ENCODE measurements around the gene PGA4. TPM values are rescaled to one million over a fixed set of nuclear protein-coding genes. Genes with fewer than 3 reads are reported as not detected.

The PGA4 gene
- total and polyA plus RNA-seq, 2 experiments from 2014 or later, result 0.81 TPM; not detected in 1

- Histone ChIP-seq H3K36me3 (ENCODE audit: insufficient read depth) (no peaks in the 10 kb centered on the region), H3K27me3 (ENCODE audit: insufficient read depth) (no peaks in the 10 kb centered on the region), H4K20me1 (replicated peaks; ENCODE audit: insufficient read depth) (0 out of 2 replicates have a peak, but pooled peaks cover 4% of the 10 kb centered on the region), H3K4me1 (ENCODE audit: insufficient read depth) (no peaks in the 10 kb centered on the region), H3F3A (replicated peaks; ENCODE audit: low read depth) (no peaks in the 10 kb centered on the region), H3K4me3 (no peak overlapping the region), H3K79me2 (replicated peaks; ENCODE audit: insufficient read depth) (no peaks in the 10 kb centered on the region), H3K27ac (ENCODE audit: low read depth) (no peak overlapping the region), H3K4me2 (no peak overlapping the region), H2AFZ (no peak overlapping the region), H3K9me2 (ENCODE audit: insufficient read depth) (no peaks in the 10 kb centered on the region)
- no peaks in the 10 kb centered on the region for H3K4me1 Mint-ChIP-seq
- ATAC-seq, result no peak
- H3K27me3 Mint-ChIP-seq (ENCODE audit: insufficient read depth, low read depth, poor library complexity), result peaks cover 2% of the 10 kb centered on the region
- H3K4me3 Mint-ChIP-seq, result no peak overlapping the region
- H3K36me3 Mint-ChIP-seq (ENCODE audit: low read depth), result peaks cover 3% of the 10 kb centered on the region; the same call in 1 of the 3 replicates
- TF ChIP-seq REST (IDR thresholded peaks at IDR 0.05; ENCODE audit: unreplicated experiment) (no peak), POLR2AphosphoS5 (IDR thresholded peaks at IDR 0.05; ENCODE audit: low read depth) (no peak), STAT1 (IDR thresholded peaks at IDR 0.05; ENCODE audit: unreplicated experiment) (no peak), ZNF331 (CRISPR knock-in tag; IDR thresholded peaks at IDR 0.05; ENCODE audit: low read depth) (no peak), EZH2 (IDR thresholded peaks at IDR 0.05; ENCODE audit: low read depth, unreplicated experiment) (no peak), JUNB (IDR thresholded peaks at IDR 0.05; ENCODE audit: unreplicated experiment) (no peak), EZH2phosphoT487 (IDR thresholded peaks at IDR 0.05; ENCODE audit: unreplicated experiment) (no peak), ZNF462 (CRISPR knock-in tag; IDR thresholded peaks at IDR 0.05) (no peak), NANOG (IDR thresholded peaks at IDR 0.05; ENCODE audit: borderline replicate concordance) (no peak), CREB1 (CRISPR knock-in tag; IDR thresholded peaks at IDR 0.05; ENCODE audit: low read depth) (no peak), ZNF114 (CRISPR knock-in tag; IDR thresholded peaks at IDR 0.05) (no peak)
- TF ChIP-seq, protein P1, sequence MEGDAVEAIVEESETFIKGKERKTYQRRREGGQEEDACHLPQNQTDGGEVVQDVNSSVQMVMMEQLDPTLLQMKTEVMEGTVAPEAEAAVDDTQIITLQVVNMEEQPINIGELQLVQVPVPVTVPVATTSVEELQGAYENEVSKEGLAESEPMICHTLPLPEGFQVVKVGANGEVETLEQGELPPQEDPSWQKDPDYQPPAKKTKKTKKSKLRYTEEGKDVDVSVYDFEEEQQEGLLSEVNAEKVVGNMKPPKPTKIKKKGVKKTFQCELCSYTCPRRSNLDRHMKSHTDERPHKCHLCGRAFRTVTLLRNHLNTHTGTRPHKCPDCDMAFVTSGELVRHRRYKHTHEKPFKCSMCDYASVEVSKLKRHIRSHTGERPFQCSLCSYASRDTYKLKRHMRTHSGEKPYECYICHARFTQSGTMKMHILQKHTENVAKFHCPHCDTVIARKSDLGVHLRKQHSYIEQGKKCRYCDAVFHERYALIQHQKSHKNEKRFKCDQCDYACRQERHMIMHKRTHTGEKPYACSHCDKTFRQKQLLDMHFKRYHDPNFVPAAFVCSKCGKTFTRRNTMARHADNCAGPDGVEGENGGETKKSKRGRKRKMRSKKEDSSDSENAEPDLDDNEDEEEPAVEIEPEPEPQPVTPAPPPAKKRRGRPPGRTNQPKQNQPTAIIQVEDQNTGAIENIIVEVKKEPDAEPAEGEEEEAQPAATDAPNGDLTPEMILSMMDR (conservative IDR thresholded peaks at IDR 0.05; ENCODE audit: low read depth in 2 of 2), result no peak
- TF ChIP-seq, protein P2, sequence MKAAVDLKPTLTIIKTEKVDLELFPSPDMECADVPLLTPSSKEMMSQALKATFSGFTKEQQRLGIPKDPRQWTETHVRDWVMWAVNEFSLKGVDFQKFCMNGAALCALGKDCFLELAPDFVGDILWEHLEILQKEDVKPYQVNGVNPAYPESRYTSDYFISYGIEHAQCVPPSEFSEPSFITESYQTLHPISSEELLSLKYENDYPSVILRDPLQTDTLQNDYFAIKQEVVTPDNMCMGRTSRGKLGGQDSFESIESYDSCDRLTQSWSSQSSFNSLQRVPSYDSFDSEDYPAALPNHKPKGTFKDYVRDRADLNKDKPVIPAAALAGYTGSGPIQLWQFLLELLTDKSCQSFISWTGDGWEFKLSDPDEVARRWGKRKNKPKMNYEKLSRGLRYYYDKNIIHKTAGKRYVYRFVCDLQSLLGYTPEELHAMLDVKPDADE (IDR thresholded peaks at IDR 0.05), result no peak
- H3K27ac Mint-ChIP-seq, result no peak overlapping the region
- no peaks in the 10 kb centered on the region for H3K9me3 Mint-ChIP-seq
- DNase-seq (ENCODE audit: low spot score), result no peak
Measured at GRCh38 chr11:61264795-61265194, 42.6 kb downstream of the PGA4 start.

Data from GM23338 (cell line).